Skin epidermis (tissue), 12 donors: Measurements from ENCODE around the gene OSGIN1.
A peak's percentile ranks its signal among the peaks of the same experiment; 100 is the strongest.

Source experiments
- H3K27ac ChIP-seq, 21 experiments: fragments of 200-600 bp; sonication (generic) in 11 of 21; one replicate each; pipeline ENCODE4 v1.5.0; 2020; ENCODE audit warnings: mild to moderate bottlenecking in 3 of 21, inconsistent platforms in 2 of 21, moderate library complexity in 2 of 21
- H3K4me3 ChIP-seq, 7 experiments: fragments of 200-600 bp; sonication (generic) in 2 of 7; one replicate each; pipeline ENCODE4 v1.5.0; 2020; ENCODE audit warnings: inconsistent platforms in 2 of 7, mild to moderate bottlenecking in 2 of 7, moderate library complexity in 1 of 7

OSGIN1 gene

DNA sequence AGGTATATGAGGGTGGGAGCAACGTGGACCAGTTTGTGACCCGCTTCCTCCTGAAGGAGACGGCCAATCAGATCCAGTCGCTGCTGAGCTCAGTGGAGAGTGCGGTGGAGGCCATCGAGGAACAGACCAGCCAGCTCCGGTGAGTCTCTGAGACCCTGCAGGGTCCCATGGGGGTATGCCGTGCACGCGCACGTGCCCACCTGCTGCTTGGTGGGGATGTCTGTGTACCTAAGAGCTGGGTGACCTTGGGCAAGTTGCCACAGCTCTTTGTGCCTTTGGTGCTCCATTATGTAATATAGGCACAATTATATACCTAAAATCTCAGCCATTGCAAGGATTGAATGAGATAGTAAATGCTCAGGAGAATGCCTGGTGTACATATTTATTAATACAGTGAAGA, 37.5 kb downstream of the OSGIN1 start:
- no peak overlapping the region for H3K4me3 ChIP-seq
- H3K27ac ChIP-seq: no peak overlapping the region

DNA sequence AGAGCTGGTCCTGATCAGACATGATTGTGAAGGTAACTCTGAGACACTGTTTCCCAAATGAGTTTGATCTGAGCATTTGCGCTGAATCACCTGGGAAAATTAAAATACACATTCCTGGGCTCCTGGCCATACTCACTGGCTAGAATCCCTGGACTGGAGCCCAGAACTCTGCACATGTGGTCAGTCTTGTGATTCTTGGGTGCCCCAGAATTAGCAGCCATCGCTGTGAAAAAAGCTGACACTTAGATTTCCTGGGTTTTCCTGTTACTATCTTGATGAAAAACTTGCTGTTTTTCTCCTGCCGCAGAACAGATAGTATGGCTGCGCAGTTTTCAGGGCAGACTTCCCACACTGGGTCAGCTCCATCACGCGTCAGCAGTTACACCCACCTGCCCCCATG, 39.6 kb downstream of the OSGIN1 start:
- H3K4me3 ChIP-seq: no peak overlapping the region
- H3K27ac ChIP-seq: no peak overlapping the region

DNA sequence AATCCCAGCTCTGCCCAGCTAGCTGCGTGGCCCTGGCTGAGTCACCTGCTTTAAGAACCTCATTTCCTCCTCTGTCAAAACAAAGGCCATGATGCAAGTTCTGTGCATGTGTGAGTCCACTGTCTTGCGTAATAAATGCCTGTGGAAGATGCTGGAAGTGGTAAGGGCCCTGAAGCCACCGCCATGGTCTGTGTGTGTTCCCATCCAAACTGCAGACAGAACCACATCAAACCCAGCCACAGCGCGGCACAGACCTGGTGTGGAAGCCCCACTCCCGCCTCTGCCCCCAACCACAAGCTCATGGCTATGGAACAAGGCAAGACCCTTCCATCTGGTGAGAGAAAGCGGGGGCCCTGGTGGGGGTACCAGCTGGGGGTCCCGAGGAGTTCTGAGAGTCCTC, 41.0 kb downstream of the OSGIN1 start:
- Histone ChIP-seq H3K27ac (peak overlapping the region in 1 of 21 experiments; percentile 44), H3K4me3 (no peak overlapping the region)

DNA sequence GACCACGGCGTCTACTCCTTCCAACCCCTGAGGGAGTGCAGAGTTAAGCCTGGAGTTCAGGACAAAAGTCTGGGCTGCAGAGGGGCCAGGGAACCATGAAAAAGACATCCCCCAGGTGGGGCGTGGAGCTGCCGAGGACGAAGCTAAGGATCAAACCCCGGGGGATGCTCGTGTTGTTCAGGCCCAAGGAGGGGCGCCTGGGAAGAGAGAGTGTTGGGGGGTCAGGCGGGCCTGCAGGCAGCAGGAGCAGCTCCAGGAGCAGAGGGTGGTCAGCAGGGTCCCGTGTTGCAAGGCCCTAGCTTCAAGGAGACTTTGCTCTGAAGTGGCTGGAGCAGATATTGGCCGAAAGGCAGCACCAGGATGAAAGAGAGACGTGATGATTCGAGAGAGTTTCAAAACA, 41.7 kb downstream of the OSGIN1 start:
- no peak overlapping the region for H3K27ac ChIP-seq
- no peak overlapping the region for H3K4me3 ChIP-seq

DNA sequence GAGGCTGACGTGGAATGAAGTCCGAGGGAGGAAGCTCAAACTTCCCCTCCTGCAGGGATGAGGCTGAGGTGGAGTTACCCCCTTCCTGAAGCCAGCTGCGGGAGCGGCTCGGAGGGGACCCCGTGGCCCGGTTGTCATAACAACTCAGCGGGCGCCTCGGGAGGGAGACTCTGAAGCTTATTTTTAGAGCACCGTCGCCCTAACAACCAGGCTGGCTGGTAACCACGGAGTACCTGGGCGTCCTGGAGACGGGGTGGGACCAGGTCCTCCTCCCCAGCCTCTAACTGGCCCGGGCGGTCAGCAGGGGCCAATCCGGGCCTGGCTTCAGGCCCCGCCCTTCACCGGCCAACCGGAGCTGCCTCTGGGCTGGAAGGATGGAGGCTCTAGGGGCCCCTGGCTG, 42.7 kb downstream of the OSGIN1 start:
- H3K4me3 ChIP-seq: no peak overlapping the region
- H3K27ac ChIP-seq: no peak overlapping the region

DNA sequence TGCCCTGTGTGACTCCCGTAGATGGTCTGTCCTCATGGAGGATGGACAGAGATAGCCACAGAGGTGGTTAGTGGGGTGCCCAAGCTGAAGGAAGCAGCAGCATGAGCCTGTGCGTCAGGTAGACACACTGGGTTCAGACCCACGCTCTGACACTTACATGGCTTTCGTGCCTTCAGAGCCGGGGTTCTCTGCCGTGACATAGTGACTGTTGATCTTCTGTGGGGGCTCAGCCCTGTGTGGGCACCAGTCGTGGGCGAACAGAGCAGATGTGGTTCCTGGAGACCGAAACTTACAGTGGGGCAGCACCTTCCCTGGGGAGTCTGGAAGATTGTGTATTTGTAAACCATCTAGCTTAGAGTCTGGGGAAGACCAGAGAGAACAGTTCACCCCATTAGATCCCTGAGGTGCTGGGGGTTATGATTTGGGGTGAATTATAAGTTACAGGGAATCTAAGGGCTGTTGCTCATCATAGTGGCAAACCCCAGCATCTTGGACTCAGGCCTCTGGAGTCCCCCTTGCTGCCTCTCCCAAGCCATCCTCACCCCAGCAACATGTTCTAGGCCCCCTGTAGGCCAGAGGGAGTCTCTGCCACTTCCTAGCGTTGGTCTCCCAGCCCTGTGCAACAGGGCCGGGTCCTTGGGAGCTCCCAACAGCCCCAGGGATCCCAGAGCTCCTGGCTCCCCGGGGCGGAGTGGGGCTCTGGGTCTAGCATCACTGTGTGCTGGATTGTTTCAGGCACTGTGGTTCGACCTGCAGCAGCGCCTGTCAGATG, 43.6 kb downstream of the OSGIN1 start:
- no peak overlapping the region for H3K27ac ChIP-seq
- H3K4me3 ChIP-seq: no peak overlapping the region

DNA sequence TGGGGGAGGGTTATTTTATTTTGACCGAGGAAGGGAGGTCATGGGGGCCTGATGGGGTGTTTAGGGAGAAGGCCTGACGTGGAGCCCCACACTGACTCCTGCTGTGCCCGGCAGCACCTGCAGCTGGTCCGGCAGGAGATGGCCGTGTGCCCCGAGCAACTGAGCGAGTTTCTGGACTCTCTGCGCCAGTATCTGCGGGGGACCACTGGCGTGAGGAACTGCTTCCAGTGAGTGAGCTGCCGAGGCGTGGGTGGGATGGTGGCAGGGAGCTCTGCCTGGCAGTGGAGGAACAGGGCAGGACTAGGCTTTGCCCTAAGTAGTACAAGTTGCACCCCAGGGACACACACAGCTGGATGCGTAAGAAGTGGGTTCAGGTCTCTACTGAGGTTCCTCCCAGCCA, 45.1 kb downstream of the OSGIN1 start:
- Histone ChIP-seq H3K27ac (no peak overlapping the region), H3K4me3 (no peak overlapping the region)

DNA sequence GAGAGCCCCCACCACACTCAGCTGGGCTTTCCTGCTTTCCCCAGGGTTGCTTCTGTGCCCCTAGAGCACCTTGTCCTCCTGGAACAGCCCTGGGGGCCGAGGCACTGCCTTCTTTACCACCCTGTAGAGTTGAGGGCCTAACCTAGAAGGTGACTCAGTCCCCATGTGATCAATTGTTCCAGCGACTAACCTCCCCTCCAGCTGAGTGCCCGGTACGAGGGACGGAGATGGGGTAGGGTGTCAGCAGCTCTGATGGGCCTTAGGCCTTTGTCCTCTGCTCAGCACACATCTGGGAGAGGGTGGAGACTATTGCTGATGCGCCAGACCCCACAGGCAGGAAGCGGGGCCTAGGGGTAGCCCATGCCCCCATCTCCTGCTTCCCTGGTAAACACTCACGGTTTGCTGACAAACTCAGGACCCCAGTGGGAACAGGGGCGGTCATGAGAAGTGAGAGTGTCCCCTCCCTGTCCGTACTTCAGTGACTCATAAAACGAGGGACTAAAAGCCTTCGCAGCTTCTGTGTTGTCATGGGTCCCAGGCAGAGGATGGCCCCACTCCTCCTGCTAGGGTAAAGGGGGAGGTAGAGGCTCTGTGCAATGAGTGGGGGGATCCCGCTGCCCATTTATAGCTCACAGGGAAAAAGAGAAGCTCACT, 48.1 kb downstream of the OSGIN1 start:
- H3K27ac ChIP-seq: no peak overlapping the region

DNA sequence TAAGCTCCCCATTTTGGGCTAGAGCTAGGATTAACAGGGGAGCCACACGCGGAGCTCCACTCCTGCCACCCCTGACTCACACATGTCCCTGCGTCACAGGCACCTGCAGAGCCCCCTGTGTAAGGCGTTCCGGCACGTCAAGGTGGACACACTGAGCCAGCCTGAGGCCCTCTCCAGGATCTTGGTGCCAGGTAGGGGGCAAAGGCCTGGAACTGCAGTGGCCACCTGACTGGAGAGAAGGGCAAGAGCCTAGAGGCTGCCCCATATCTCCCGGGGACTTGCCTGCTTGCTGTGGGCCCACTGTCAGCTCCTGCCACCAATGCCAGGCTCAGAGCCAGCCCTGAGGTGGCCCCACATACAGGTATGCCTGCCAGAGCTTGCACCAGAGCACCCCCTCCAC, 48.7 kb downstream of the OSGIN1 start:
- H3K4me3 ChIP-seq: no peak overlapping the region
- no peak overlapping the region for H3K27ac ChIP-seq

More for the DNA sequence above, 48.1 kb downstream of the OSGIN1 start:
- no peak overlapping the region for H3K4me3 ChIP-seq

DNA sequence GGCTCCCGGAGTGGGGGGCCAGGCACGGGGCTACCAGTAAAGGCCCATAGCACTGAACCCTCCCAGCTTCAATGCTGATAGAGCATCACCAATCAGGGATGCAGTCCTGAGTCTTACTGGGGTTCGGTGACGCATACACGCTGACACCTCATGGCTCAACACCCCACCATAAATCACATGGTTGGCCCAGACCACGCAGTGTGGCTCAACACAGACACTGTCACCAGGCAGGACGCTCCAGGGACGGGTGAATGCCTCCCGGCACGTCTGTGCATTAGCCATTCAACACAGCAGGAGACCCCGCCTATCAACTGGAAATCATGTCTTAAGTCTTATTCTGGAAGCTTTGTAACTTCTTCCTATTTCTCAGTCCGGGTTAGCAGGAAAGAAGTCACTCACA, 50.0 kb downstream of the OSGIN1 start:
- H3K4me3 ChIP-seq: no peak overlapping the region
- no peak overlapping the region for H3K27ac ChIP-seq

DNA sequence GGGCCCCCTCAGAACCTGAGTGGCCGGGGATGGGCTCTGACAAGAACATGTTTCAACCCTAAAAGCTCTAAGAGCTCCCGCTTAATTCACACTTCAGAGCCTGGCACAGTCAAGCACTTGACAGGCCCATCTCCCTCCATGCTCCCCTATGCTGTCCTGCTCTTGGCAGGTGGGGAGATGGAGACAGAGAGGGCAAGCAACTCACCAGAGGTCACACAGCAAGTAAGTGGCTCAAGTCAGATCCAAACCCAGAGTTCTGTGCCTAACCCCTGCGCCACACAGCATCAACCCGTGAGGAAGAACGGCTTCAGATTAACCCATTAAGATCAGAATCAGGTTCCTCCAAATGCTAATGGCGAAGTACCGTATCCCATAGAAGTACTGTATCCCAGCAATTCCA, 51.4 kb downstream of the OSGIN1 start:
- Histone ChIP-seq H3K27ac (no peak overlapping the region), H3K4me3 (no peak overlapping the region)

DNA sequence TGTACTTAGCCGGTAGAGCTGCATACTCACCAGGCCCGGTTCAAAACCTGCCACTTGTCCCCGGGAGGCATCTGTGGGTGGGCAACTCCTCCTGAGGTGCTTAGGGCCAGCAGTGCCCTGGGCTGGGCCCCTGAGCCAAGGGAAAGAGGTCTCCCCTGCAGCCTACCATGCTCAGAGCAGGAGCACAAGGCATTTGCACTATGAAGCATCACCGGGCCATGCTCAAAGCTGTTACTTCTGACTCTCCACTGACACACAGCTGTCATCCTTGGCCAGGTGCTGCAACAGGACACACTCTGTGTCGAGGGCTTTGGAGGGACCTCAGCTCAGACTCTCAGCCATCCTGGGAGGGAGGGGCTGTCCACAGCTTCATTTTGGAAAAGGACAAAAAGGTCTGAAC, 52.4 kb downstream of the OSGIN1 start:
- H3K27ac ChIP-seq: no peak overlapping the region

DNA sequence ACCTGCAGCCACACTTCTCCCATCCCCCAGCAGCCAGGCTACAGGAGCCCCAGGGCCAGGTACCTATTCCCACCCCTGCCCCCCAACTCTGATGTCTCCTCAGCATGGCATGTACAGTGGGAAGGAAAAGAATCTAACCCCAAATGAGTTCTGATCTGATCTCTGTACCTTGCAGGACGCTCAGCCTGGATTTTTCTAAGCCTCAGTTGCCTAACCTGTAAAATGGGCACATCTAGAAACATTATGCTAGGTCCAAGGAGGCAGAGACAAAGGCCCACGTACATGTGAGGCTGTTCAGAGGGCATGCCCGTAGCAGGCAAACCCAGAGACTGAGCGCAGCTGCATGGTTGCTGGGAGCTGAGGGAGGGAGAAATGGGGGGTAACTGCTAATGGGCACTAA, 54.5 kb downstream of the OSGIN1 start:
- Histone ChIP-seq H3K27ac (no peak overlapping the region), H3K4me3 (no peak overlapping the region)

More for the DNA sequence above, 52.4 kb downstream of the OSGIN1 start:
- no peak overlapping the region for H3K4me3 ChIP-seq

DNA sequence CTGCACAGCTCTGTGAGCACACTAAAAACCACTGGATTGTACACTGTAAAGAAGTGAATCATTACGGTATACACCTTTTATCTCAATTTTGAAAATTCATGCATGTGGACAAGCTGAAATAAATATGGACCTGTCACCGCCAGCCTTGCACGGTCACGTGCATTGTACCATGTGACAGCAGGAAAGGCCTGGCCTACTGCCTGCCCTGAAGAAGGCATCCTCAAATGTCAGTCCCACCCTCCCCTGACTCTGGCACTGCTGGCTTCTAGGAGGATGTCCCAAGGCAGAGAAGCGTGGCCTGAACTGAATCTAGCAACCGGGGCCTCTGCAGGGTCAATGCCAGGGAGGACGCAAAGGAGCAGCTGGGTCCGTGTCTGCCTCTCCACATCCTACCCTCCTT, 54.9 kb downstream of the OSGIN1 start:
- no peak overlapping the region for H3K4me3 ChIP-seq
- no peak overlapping the region for H3K27ac ChIP-seq

DNA sequence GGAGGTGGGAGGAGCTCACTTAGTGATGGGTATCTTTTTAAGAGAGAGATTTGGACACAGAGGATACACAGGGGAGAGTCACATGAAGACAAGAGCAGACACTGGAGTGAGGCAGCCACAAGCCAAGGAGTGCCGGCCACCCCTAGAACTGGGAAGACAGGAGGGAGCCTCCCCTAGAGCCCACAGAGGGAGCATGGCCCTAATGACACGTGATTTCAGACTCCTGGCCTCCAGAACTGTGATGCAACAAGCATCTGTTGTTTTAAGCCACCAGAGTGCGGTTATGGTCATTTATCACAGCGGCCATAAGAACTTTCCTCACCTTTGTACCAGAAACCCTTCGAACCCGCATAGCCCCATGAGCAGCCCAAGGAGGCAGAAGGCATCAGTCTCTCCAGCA, 56.2 kb downstream of the OSGIN1 start:
- H3K27ac ChIP-seq: no peak overlapping the region
- H3K4me3 ChIP-seq: no peak overlapping the region

DNA sequence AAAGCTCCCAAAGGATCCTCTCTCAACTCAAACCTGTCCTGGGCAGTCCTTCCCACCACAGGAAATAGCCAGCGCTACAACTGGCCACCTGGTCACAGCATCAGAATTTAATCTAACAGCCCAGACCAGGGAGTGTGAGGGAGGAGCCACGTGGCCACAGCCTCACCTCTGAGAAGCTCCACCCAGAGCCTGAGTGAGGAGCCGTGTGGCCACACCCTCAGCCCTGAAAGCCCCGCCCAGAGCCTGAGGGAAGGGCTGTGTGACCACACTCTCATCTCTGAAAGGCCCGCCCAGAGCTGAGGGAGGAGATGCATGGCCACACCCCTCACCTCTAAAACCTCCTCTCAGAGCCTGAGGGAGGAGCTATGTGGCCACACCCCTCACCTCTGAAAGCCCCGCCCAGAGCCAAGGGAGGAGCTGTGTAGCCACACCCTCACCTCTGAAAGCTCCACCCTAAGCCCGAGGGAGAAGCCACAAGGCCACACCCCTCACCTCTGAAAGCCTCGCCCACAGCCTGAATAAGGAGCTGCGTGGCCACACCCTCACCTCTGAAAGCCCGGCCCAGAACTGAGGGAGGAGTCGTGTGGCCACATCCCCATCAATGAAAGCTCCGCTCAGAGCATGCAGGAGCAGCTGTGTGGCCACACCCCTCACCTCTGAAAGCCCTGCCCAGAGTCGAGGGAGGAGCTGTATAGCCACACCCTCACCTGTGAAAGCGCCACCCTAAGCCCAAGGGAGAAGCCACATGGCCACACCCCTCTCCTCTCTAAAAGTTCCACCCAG, 60.9 kb downstream of the OSGIN1 start:
- no peak overlapping the region for H3K27ac ChIP-seq

DNA sequence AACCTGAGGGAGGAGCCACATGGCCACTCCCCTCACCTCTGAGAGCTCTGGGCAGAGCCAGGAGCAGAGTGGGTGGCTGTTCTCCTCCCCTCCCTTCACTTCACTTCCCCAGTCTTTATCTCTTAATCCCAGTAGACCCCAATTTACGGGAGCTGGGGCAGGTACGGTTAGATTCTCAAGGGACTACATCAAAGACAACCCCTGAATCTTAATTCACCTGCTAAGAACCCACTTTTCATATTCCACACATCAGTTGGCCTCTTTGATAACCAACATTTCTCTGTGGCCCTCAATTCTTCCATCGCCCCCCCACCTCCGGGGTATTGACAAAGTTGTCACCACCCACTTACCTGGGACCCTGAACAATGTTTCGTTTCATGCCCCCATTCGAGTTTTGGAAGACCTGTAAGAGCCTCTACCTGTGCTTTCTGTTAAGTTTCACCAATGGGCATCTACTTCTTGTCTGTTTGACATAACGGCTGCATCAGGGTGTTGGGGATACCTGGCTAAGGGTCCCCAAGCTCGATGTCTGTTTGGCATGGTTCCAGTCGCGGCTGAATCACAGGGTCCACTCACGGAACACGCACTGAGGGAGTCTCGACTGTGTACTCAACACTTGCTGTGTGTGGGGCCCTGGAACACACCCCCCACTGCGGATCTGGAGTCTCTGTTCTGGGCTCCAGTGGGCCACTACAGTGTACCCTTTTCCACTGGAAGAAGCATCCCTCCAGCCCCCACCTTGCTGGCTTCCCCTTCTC, 61.7 kb downstream of the OSGIN1 start:
- H3K27ac ChIP-seq: no peak overlapping the region
- H3K4me3 ChIP-seq: no peak overlapping the region

More for the DNA sequence above, 60.9 kb downstream of the OSGIN1 start:
- no peak overlapping the region for H3K4me3 ChIP-seq

DNA sequence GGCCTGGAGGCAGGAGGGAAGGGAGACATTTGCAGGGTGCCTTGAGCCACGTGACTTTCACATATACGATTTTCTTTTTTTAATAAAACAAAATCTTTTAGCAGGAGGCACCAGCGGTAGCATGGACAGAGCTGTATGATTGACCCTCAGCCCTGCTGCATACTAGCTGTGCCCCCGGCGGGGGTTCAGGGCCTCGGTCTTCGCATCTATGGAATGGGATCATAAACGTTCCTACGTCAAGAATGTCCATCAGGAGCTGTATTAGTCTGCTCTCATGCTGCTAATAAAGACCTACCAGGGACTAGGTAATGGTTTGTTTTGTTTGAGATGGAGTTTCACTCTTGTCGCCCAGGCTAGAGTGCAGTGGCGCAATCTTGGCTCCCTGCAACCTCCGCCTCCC, 62.4 kb downstream of the OSGIN1 start:
- H3K27ac ChIP-seq: no peak overlapping the region

More for the DNA sequence above, 62.4 kb downstream of the OSGIN1 start:
- no peak overlapping the region for H3K4me3 ChIP-seq
